Trophoblast cell (in vitro differentiated cells and primary cell): ENCODE data around the gene PLXNA3.
"Not testable (repeated sequence)": the region's sequence is repeated elsewhere in the genome, so short reads cannot be mapped to it uniquely, and the experiment has no call there.

Experiments
- DNase-seq, 2 donors: peaks; one replicate each; pipeline ENCODE4 v3.0.0-alpha.2; 2016
- H2AFZ ChIP-seq: 2 replicates; pipeline ENCODE4 v1.6.1; 2013; ENCODE audit warnings: low read length, moderate library complexity, mild to moderate bottlenecking; ENCODE audit not compliant: insufficient read depth, poor library complexity
- H2AK5ac ChIP-seq: 2 replicates; pipeline ENCODE4 v1.6.1; 2013; ENCODE audit warnings: mild to moderate bottlenecking, low read length
- H2BK120ac ChIP-seq: 2 replicates; pipeline ENCODE4 v1.6.1; 2013; ENCODE audit warnings: low read length, mild to moderate bottlenecking, moderate library complexity; ENCODE audit not compliant: insufficient read depth, poor library complexity
- H2BK12ac ChIP-seq: 2 replicates; pipeline ENCODE4 v1.6.1; 2013; ENCODE audit warnings: mild to moderate bottlenecking, low read length, moderate library complexity
- H2BK5ac ChIP-seq: 2 replicates; pipeline ENCODE4 v1.6.1; 2013; ENCODE audit warnings: low read length, low read depth, moderate library complexity, mild to moderate bottlenecking; ENCODE audit not compliant: poor library complexity
- H3K14ac ChIP-seq: 2 replicates; pipeline ENCODE4 v1.6.1; 2013; ENCODE audit warnings: mild to moderate bottlenecking, low read length
- H3K18ac ChIP-seq: 2 replicates; pipeline ENCODE4 v1.6.1; 2013; ENCODE audit warnings: mild to moderate bottlenecking, low read length
- H3K23ac ChIP-seq: 2 replicates; pipeline ENCODE4 v1.6.1; 2013; ENCODE audit warnings: low read length
- H3K27ac ChIP-seq: 2 replicates; pipeline ENCODE4 v1.5.1; 2013; ENCODE audit warnings: low read depth, mild to moderate bottlenecking, inconsistent platforms, low read length, moderate library complexity
- H3K27me3 ChIP-seq: 2 replicates; pipeline ENCODE4 v1.6.1; 2013; ENCODE audit warnings: inconsistent platforms, mild to moderate bottlenecking, low read length, moderate library complexity; ENCODE audit not compliant: insufficient read depth
- H3K36me3 ChIP-seq, 2 experiments: 1 replicate in 1 of 2; 2 replicates in 1 of 2; pipeline ENCODE4 v1.6.1; 2013; ENCODE audit warnings: low read length in 2 of 2, mild to moderate bottlenecking in 2 of 2, moderate library complexity in 1 of 2; ENCODE audit not compliant: insufficient read depth in 2 of 2, control insufficient read depth in 1 of 2
- H3K4ac ChIP-seq: 2 replicates; pipeline ENCODE4 v1.6.1; 2013; ENCODE audit warnings: low read depth, mild to moderate bottlenecking, low read length, moderate library complexity
- H3K4me1 ChIP-seq, 2 experiments: 1 replicate in 1 of 2; 2 replicates in 1 of 2; pipeline ENCODE4 v1.6.1; 2013; ENCODE audit warnings: low read length in 2 of 2, mild to moderate bottlenecking in 2 of 2, moderate library complexity in 1 of 2; ENCODE audit not compliant: insufficient read depth in 2 of 2, control insufficient read depth in 1 of 2
- H3K4me2 ChIP-seq: 2 replicates; pipeline ENCODE4 v1.6.1; 2013; ENCODE audit warnings: inconsistent platforms, mild to moderate bottlenecking, low read length, moderate library complexity
- H3K4me3 ChIP-seq: 2 replicates; pipeline ENCODE4 v1.5.1; 2013; ENCODE audit warnings: mild to moderate bottlenecking, low read depth, low read length, inconsistent platforms
- H3K79me1 ChIP-seq: one replicate; pipeline ENCODE4 v1.6.1; 2013; ENCODE audit warnings: low read length
- H3K79me2 ChIP-seq: 2 replicates; pipeline ENCODE4 v1.6.1; 2013; ENCODE audit warnings: low read length, mild to moderate bottlenecking; ENCODE audit not compliant: control insufficient read depth, insufficient read depth, poor library complexity
- H3K9ac ChIP-seq: 2 replicates; pipeline ENCODE4 v1.6.1; 2013; ENCODE audit warnings: mild to moderate bottlenecking, low read length
- H3K9me3 ChIP-seq: 2 replicates; pipeline ENCODE4 v1.6.1; 2013; ENCODE audit warnings: low read depth, mild to moderate bottlenecking, control low read depth, inconsistent platforms, low read length; ENCODE audit not compliant: insufficient read depth
- H4K12ac ChIP-seq: 2 replicates; pipeline ENCODE4 v1.6.1; 2013; ENCODE audit warnings: low read depth, mild to moderate bottlenecking, low read length, moderate library complexity
- H4K8ac ChIP-seq: 2 replicates; pipeline ENCODE4 v1.6.1; 2013; ENCODE audit warnings: low read depth, mild to moderate bottlenecking, low read length, moderate library complexity
- H4K91ac ChIP-seq: one replicate; pipeline ENCODE4 v1.6.1; 2013; ENCODE audit warnings: low read depth, mild to moderate bottlenecking, low read length, moderate library complexity
- WGBS: extraction: QIAGEN DNeasy Blood & Tissue Kit; methylation state at CpG from one replicate; pipeline ENCODE4 v1.1.7; 2013; ENCODE audit warnings: missing lambda C conversion rate; ENCODE audit not compliant: insufficient read length, insufficient coverage; ENCODE audit errors: extremely low coverage; 5-methylcytosine and 5-hydroxymethylcytosine counted together

PLXNA3 gene

GRCh38 chrX:154495472-154495922, 37.4 kb downstream of the PLXNA3 start:
- WGBS: no CpG with 5 or more reads among the region's 6 CpGs
- H3K9me3 ChIP-seq: no peaks in the 10 kb centered on the region
- no peak for DNase-seq
- H3K4me1 ChIP-seq: no peaks in the 10 kb centered on the region
- no peak overlapping the region for H3K14ac ChIP-seq
- no peak overlapping the region for H4K91ac ChIP-seq
- no peaks in the 10 kb centered on the region for H3K79me2 ChIP-seq
- H3K4me3 ChIP-seq: no peak overlapping the region
- no peak overlapping the region for H3K9ac ChIP-seq
- no peak overlapping the region for H3K4ac ChIP-seq
- H2BK12ac ChIP-seq: no peak overlapping the region
- no peak overlapping the region for H2AK5ac ChIP-seq
- no peak overlapping the region for H3K18ac ChIP-seq
- no peak overlapping the region for H4K8ac ChIP-seq
- H3K79me1 ChIP-seq: peaks cover 5% of the 10 kb centered on the region
- no peak overlapping the region for H3K23ac ChIP-seq
- H3K27ac ChIP-seq: no peak overlapping the region
- no peak overlapping the region for H2BK120ac ChIP-seq
- H3K27me3 ChIP-seq: no peaks in the 10 kb centered on the region
- H3K4me2 ChIP-seq: no peak overlapping the region
- H2AFZ ChIP-seq: no peak overlapping the region
- no peak overlapping the region for H4K12ac ChIP-seq
- no peaks in the 10 kb centered on the region for H3K36me3 ChIP-seq
- H2BK5ac ChIP-seq: no peak overlapping the region

DNA sequence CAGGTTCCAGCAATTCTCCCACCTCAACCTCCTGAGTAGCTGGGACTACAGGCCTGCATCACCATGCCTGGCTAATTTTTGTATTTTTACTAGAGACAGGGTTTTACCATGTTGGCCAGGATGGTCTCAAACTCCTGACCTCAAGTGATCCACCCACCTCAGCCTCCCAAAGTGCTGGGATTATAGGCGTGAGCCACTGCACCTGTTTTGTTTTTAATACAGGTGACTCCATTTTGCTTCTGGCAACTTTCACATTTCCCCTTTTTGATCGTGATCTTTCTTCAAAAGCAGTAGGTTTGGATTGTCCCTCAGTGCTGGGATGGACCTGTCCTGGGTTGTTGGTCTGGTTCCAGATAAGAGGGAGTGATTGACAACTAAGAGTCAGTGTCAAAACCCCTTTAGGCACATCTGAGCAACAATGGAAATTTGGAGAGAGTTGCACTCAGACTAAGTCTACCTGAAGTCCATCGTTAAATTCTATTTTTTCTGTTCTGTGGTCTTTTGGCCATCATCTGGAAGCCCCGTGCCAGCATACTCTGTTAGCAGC, 38.6 kb downstream of the PLXNA3 start:
- DNase-seq, H3K4ac ChIP-seq, H4K91ac ChIP-seq, H2BK5ac ChIP-seq, H3K18ac ChIP-seq, H2BK12ac ChIP-seq, H2AK5ac ChIP-seq, H3K36me3 ChIP-seq, H4K8ac ChIP-seq, H3K4me2 ChIP-seq, H3K9ac ChIP-seq, H2BK120ac ChIP-seq, H2AFZ ChIP-seq, H3K27me3 ChIP-seq, H3K23ac ChIP-seq, H3K4me3 ChIP-seq, H3K79me1 ChIP-seq, H3K27ac ChIP-seq, H3K9me3 ChIP-seq, H3K79me2 ChIP-seq, H4K12ac ChIP-seq, H3K4me1 ChIP-seq, H3K14ac ChIP-seq: not testable (repeated sequence)
- WGBS: no CpG with 5 or more reads among the region's 4 CpGs

DNA sequence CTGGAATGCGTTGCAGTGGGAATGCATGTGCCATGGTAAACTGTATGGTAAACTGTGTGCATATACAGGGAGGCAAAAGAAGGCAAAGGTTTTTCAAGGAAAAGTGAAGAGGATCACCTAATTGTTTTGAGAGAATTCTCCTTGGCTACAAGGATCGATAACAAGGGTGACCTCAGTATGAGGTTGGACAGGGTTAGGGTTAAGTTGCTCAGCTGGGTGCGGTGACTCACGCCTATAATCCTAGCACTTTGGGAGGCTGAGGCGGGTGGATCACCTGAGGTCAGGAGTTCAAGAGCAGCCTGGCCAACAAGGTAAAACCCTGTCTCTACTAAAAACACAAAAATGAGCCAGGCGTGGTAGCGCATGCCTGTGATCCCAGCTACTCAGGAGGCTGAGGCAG, 43.3 kb downstream of the PLXNA3 start:
- not testable (repeated sequence) for H3K4ac ChIP-seq, H2AK5ac ChIP-seq, H3K27ac ChIP-seq, H3K79me2 ChIP-seq, H2BK12ac ChIP-seq, H3K4me2 ChIP-seq, H3K14ac ChIP-seq, H3K36me3 ChIP-seq, H4K91ac ChIP-seq, H3K18ac ChIP-seq, H2AFZ ChIP-seq, H2BK5ac ChIP-seq, H4K12ac ChIP-seq, H3K23ac ChIP-seq, H3K9me3 ChIP-seq, H3K4me3 ChIP-seq, H2BK120ac ChIP-seq, H4K8ac ChIP-seq, H3K27me3 ChIP-seq, H3K9ac ChIP-seq, H3K4me1 ChIP-seq
- WGBS: no CpG with 5 or more reads among the region's 7 CpGs
- peak in 1 of 2 donors; percentile 43 for DNase-seq
- peaks cover 10% of the 10 kb centered on the region for H3K79me1 ChIP-seq

- Histone ChIP-seq H3K23ac (no peak overlapping the region), H4K91ac (no peak overlapping the region), H3K18ac (no peak overlapping the region), H3K27ac (no peak overlapping the region), H3K4me2 (no peak overlapping the region), H3K4me1 (peaks cover 12% of the 10 kb centered on the region in 2 experiments), H3K79me2 (no peaks in the 10 kb centered on the region), H3K4ac (no peak overlapping the region), H3K79me1 (peaks cover 10% of the 10 kb centered on the region), H2AFZ (no peak overlapping the region), H3K27me3 (no peaks in the 10 kb centered on the region), H3K14ac (no peak overlapping the region), H3K9ac (no peak overlapping the region), H3K9me3 (no peaks in the 10 kb centered on the region), H3K36me3 (peaks cover 9 to 11% of the 10 kb centered on the region in 2 experiments), H4K12ac (no peak overlapping the region), H2BK5ac (no peak overlapping the region), H2BK12ac (no peak overlapping the region), H2AK5ac (no peak overlapping the region), H3K4me3 (no peak overlapping the region), H2BK120ac (no peak overlapping the region), H4K8ac (no peak overlapping the region)
- DNase-seq: no peak
- no CpG with 5 or more reads among the region's 8 CpGs for WGBS
These were observed 44.0 kb downstream of the PLXNA3 start for GRCh38 chrX:154502098-154502497.
